IPS-NIHi7 (cell line): Measurements from ENCODE around the gene DSCAML1.

Experiments used
- DNase-seq: peaks from one replicate; pipeline ENCODE4 v3.0.0; 2012; ENCODE audit warnings: mixed read lengths; ENCODE audit errors: extremely low spot score

Gene DSCAML1

GRCh38 chr11:117497206-117497951, 299.6 kb downstream of the DSCAML1 start:
- DNase-seq: no peak

- no peak for DNase-seq
These were observed 301.7 kb downstream of the DSCAML1 start for GRCh38 chr11:117495357-117495756.

- peak; percentile 78 for DNase-seq
These were observed 304.3 kb downstream of the DSCAML1 start for GRCh38 chr11:117492578-117493251.

- DNase-seq: no peak
These were observed 306.1 kb downstream of the DSCAML1 start for GRCh38 chr11:117490911-117491310.

GRCh38 chr11:117489999-117490679, 306.9 kb downstream of the DSCAML1 start:
- DNase-seq: no peak

- no peak for DNase-seq
These were observed 307.7 kb downstream of the DSCAML1 start for GRCh38 chr11:117488996-117489952.

GRCh38 chr11:117486059-117486458, 311.0 kb downstream of the DSCAML1 start:
- DNase-seq: no peak

GRCh38 chr11:117484156-117484555, 312.9 kb downstream of the DSCAML1 start:
- no peak for DNase-seq

GRCh38 chr11:117483372-117483771, 313.6 kb downstream of the DSCAML1 start:
- DNase-seq: no peak

- DNase-seq: no peak
These were observed 314.1 kb downstream of the DSCAML1 start for GRCh38 chr11:117482881-117483280.

- no peak for DNase-seq
These were observed 315.1 kb downstream of the DSCAML1 start for GRCh38 chr11:117481885-117482284.

- DNase-seq: no peak
These were observed 316.0 kb downstream of the DSCAML1 start for GRCh38 chr11:117481036-117481435.

GRCh38 chr11:117480221-117480620, 316.8 kb downstream of the DSCAML1 start:
- DNase-seq: no peak

GRCh38 chr11:117479372-117479771, 317.6 kb downstream of the DSCAML1 start:
- peak; percentile 66 for DNase-seq

GRCh38 chr11:117478926-117479325, 318.1 kb downstream of the DSCAML1 start:
- DNase-seq: no peak

- no peak for DNase-seq
These were observed 318.7 kb downstream of the DSCAML1 start for GRCh38 chr11:117478126-117478860.

- no peak for DNase-seq
These were observed 319.3 kb downstream of the DSCAML1 start for GRCh38 chr11:117477721-117478120.

GRCh38 chr11:117476531-117477142, 320.4 kb downstream of the DSCAML1 start:
- no peak for DNase-seq

GRCh38 chr11:117475716-117476530, 321.1 kb downstream of the DSCAML1 start:
- DNase-seq: no peak
